Astrocyte (in vitro differentiated cells and primary cell): Measurements from ENCODE around the gene TIMM44.

Source experiments
- CTCF ChIP-seq: IDR thresholded peaks from 2 replicates; pipeline ENCODE4 v1.5.1; 2011; ENCODE audit warnings: low read depth, mild to moderate bottlenecking, inconsistent platforms, low read length, moderate library complexity; ENCODE audit not compliant: insufficient read depth
- EZH2 ChIP-seq: IDR thresholded peaks from 2 replicates; pipeline ENCODE4 v1.6.1; 2012; ENCODE audit warnings: mild to moderate bottlenecking, low read length, inconsistent platforms; ENCODE audit not compliant: insufficient read depth

DNA sequence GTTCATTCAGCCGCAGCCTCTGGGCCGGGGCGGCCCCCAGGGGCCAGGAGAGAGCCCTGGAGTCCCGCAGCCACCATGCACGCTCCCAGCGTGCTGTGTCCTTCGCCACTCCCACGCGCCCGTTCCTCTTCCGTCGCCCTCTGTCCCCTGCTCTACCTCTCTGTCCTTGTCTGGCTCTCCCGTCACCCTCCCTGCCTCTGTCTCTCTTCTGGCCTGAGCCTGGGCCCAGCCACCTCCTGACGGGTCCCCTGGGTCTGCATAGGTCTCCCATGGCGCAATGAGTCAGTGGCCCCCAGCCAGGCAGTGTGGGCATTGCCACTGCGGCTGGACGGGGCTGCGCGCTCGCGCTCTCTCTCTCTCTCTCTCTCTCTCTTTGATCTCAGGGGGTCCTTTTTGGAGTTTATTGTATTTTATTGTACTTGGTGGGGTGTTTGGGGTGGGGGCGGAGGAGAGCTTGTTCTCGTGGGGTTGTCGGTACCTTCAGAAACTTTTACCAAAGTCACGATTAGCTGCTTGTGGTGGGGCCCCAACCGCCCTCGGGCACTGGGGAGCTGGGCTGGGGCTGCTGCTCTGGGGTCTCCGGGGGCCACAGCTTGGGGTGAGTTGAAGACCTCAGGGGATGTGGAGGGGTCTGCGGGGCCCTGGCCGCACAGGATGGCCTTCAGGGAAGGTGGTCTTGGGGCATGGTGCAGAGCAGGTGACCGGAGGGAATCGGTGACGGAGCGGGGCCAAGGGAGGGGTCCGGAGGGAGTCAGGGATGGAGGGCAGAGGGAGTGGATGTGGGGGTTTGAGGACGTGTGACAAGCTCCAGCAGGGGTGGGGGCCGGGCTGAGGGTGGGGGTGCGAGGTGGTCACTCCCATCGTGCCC is 30.5 kb downstream of the TIMM44 start:
- no peak for TF ChIP-seq CTCF
- TF ChIP-seq EZH2, result no peak
